T-cell (primary cell): ENCODE data around the gene NOS1. TPM values are rescaled to one million over a fixed set of nuclear protein-coding genes. Genes with fewer than 3 reads are reported as not detected.
"Not testable (repeated sequence)": the region's sequence is repeated elsewhere in the genome, so short reads cannot be mapped to it uniquely, and the experiment has no call there.

Experiments used
- ATAC-seq, 4 experiments: fragments of 200-7000 bp in 3 of 4; fragments of 150-1000 bp in 1 of 4; cut with Tn5 transposase; replicated peaks in 1 of 4; 1 replicate in 3 of 4; 2 replicates in 1 of 4; pipeline ENCODE4 v1.10.0; 2021; ENCODE audit warnings: moderate library complexity in 3 of 4, mild to moderate bottlenecking in 2 of 4, moderate number of reproducible peaks in 1 of 4
- CTCF ChIA-PET, 2 donors: fragments of 300-600 bp; sonication (Branson Sonifier 250); formaldehyde crosslinking; loops; one replicate each; lab custom pipeline; 2022; ENCODE audit warnings: antibody characterized with exemption in 2 of 2; lab: Charles Lee
- POLR2A ChIA-PET, 2 donors: fragments of 300-600 bp; sonication (Branson Sonifier 250); formaldehyde crosslinking; loops; one replicate each; lab custom pipeline; 2022; ENCODE audit warnings: antibody characterized with exemption in 2 of 2; lab: Charles Lee
- DNase-seq, 35 experiments: peaks; one replicate each; pipeline versions ENCODE4 v3.0.0 to v3.0.0-alpha.2; 2013 to 2023
- H3K27ac ChIP-seq: one replicate; pipeline ENCODE4 v1.5.1; 2013; ENCODE audit warnings: low read length
- H3K27me3 ChIP-seq, 2 experiments: replicated peaks in 1 of 2; 1 replicate in 1 of 2; 2 replicates in 1 of 2; pipeline versions ENCODE4 v1.6.1 to v1.7.0; 2013; ENCODE audit warnings: low read length in 1 of 2, mixed read lengths in 1 of 2; ENCODE audit not compliant: control insufficient read depth in 2 of 2, insufficient read depth in 2 of 2; ENCODE audit errors: extremely low read depth in 1 of 2
- H3K36me3 ChIP-seq, 2 donors: 1 replicate in 1 of 2; 2 replicates in 1 of 2; pipeline versions ENCODE4 v1.6.1 to v1.7.0; 2013; ENCODE audit warnings: low read length in 1 of 2; ENCODE audit not compliant: control insufficient read depth in 2 of 2, insufficient read depth in 1 of 2; ENCODE audit errors: extremely low read depth in 1 of 2
- H3K4me1 ChIP-seq, 2 experiments: 1 replicate in 1 of 2; 2 replicates in 1 of 2; pipeline versions ENCODE4 v1.6.1 to v1.7.0; 2013; ENCODE audit warnings: low read length in 2 of 2, mixed read lengths in 1 of 2; ENCODE audit not compliant: insufficient read depth in 2 of 2, control insufficient read depth in 1 of 2; ENCODE audit errors: extremely low read depth in 1 of 2
- H3K4me3 ChIP-seq, 2 donors: 1 replicate in 1 of 2; 2 replicates in 1 of 2; pipeline versions ENCODE4 v1.5.1 to v1.7.0; 2013; ENCODE audit warnings: mild to moderate bottlenecking in 2 of 2, low read length in 1 of 2, moderate library complexity in 1 of 2; ENCODE audit not compliant: control insufficient read depth in 1 of 2; ENCODE audit errors: extremely low read depth in 1 of 2
- H3K9me3 ChIP-seq: 2 replicates; pipeline ENCODE4 v1.7.0; 2013
- H3K27ac Mint-ChIP-seq, 2 donors: one replicate each; pipeline ENCODE4 v1.8.0; 2020 to 2021; ENCODE audit warnings: mild to moderate bottlenecking in 2 of 2, mixed read lengths in 2 of 2
- H3K27me3 Mint-ChIP-seq, 2 donors: one replicate each; pipeline ENCODE4 v1.8.0; 2021 to 2022; ENCODE audit warnings: mixed read lengths in 2 of 2
- H3K36me3 Mint-ChIP-seq: one replicate; pipeline ENCODE4 v1.8.0; 2021; ENCODE audit warnings: mixed read lengths
- H3K4me1 Mint-ChIP-seq, 3 donors: one replicate each; pipeline ENCODE4 v1.8.0; 2020 to 2022; ENCODE audit warnings: mixed read lengths in 3 of 3, mild to moderate bottlenecking in 1 of 3
- H3K4me3 Mint-ChIP-seq, 3 donors: one replicate each; pipeline ENCODE4 v1.8.0; 2020 to 2022; ENCODE audit warnings: mild to moderate bottlenecking in 3 of 3, mixed read lengths in 3 of 3, moderate library complexity in 3 of 3
- H3K9me3 Mint-ChIP-seq, 3 donors: one replicate each; pipeline ENCODE4 v1.8.0; 2020 to 2022; ENCODE audit warnings: mixed read lengths in 3 of 3
- WGBS: methylation state at CpG from one replicate; pipeline ENCODE4 v1.1.5; 2013; ENCODE audit warnings: missing lambda C conversion rate; ENCODE audit not compliant: insufficient coverage; 5-methylcytosine and 5-hydroxymethylcytosine counted together
- total RNA-seq, 35 experiments: library from RNA in 6 of 35; stranded (reverse) in 6 of 35; fragments of 120-200 nt in 1 of 35; gene quantifications; one replicate each; pipeline versions ENCODE4 v1.2.1 to v1.2.4 and lab custom pipeline; 2013 to 2026

Gene NOS1
- total RNA-seq, 5 donors from 2014 or later (not counting 1 experiment from before 2014, with no cell fraction given) = 0.03 TPM; not detected in 4

GRCh38 chr12:117192581-117192980 lies 168.8 kb downstream of the NOS1 start:
- 95% methylated on average over 4 of the region's 9 CpGs for WGBS
- H3K27me3 Mint-ChIP-seq, H3K4me3 Mint-ChIP-seq, ATAC-seq, H3K27ac ChIP-seq, H3K9me3 ChIP-seq, H3K36me3 ChIP-seq, H3K4me3 ChIP-seq, H3K27ac Mint-ChIP-seq, H3K9me3 Mint-ChIP-seq, CTCF ChIA-PET, DNase-seq, H3K27me3 ChIP-seq, H3K36me3 Mint-ChIP-seq: not testable (repeated sequence)
- H3K4me1 Mint-ChIP-seq = peaks cover 24 to 35% (median 27%) of the 10 kb centered on the region in 3 donors
- H3K4me1 ChIP-seq = peaks cover 14 to 19% of the 10 kb centered on the region in 2 experiments
- POLR2A ChIA-PET = interaction anchor here (0.5 to 0.7 kb wide), 2 partner anchors 18 to 96 kb away, joined by 3 read pairs; no protein-coding TSS in a partner anchor

- no peak overlapping the region for H3K4me3 ChIP-seq
- H3K27ac Mint-ChIP-seq = peak overlapping the region in 1 of 2 donors; percentile 17
- no peaks in the 10 kb centered on the region for H3K9me3 ChIP-seq
- no peaks in the 10 kb centered on the region for H3K9me3 Mint-ChIP-seq
- H3K27me3 Mint-ChIP-seq = peaks cover 0 to 5% of the 10 kb centered on the region in 2 donors
- WGBS = 80% methylated on average over 1 of the region's 2 CpGs
- ATAC-seq = no peak
- peaks cover 3% of the 10 kb centered on the region for H3K36me3 Mint-ChIP-seq
- H3K4me1 ChIP-seq = peaks cover 14 to 19% of the 10 kb centered on the region in 2 experiments
- no peak overlapping the region for H3K27ac ChIP-seq
- peaks cover 27 to 38% (median 30%) of the 10 kb centered on the region in 3 donors for H3K4me1 Mint-ChIP-seq
- peak overlapping the region in 2 of 3 donors; percentile 18 to 91 for H3K4me3 Mint-ChIP-seq
- ChIA-PET CTCF (no interaction called here), POLR2A (interaction anchor here in 1 of 2 donors (0.5 kb wide), 1 partner anchor 18 kb away, joined by 3 read pairs; no protein-coding TSS in a partner anchor)
- DNase-seq = no peak
- peaks cover 0 to 3% of the 10 kb centered on the region in 2 experiments for H3K27me3 ChIP-seq
- peaks cover 0 to 4% of the 10 kb centered on the region in 2 donors for H3K36me3 ChIP-seq
Observed at GRCh38 chr12:117192057-117192456, 169.4 kb downstream of the NOS1 start.

- Histone ChIP-seq H3K4me1 (peaks cover 14 to 19% of the 10 kb centered on the region in 2 experiments), H3K27me3 (peaks cover 0 to 3% of the 10 kb centered on the region in 2 experiments), H3K27ac (peak within 1 kb of the TSS; percentile 62), H3K4me3 (peak within 1 kb of the TSS; percentile 78 to 83), H3K9me3 (no peaks in the 10 kb centered on the region), H3K36me3 (peaks cover 0 to 13% of the 10 kb centered on the region in 2 donors)
- Mint-ChIP-seq H3K4me3 (peak within 1 kb of the TSS; percentile 91 to 95 (median 91)), H3K4me1 (peaks cover 32 to 39% (median 33%) of the 10 kb centered on the region in 3 donors), H3K27me3 (peaks cover 0 to 2% of the 10 kb centered on the region in 2 donors), H3K9me3 (no peaks in the 10 kb centered on the region), H3K27ac (peak within 1 kb of the TSS; percentile 88 to 91), H3K36me3 (peaks cover 11% of the 10 kb centered on the region)
- WGBS = under 1% methylated on average over 48 of the region's 59 CpGs
- DNase-seq (peak; percentile 83 to 96 (median 92)), ATAC-seq (peak; percentile 92 to 98 (median 94))
- ChIA-PET POLR2A (interaction anchor here in 1 of 2 donors (0.5 kb wide), 1 partner anchor 8 kb away, joined by 3 read pairs; no protein-coding TSS in a partner anchor), CTCF (no interaction called here)
Observed at GRCh38 chr12:117190210-117190781, 171.1 kb downstream of the NOS1 start, which contains the start of gene FBXO21. Gene FBXO21 (minus strand): TSS chr12:117190470. CDS start chr12:117190456, 14 bp downstream.

GRCh38 chr12:117189725-117190209 lies 171.7 kb downstream of the NOS1 start:
- peaks cover 16% of the 10 kb centered on the region for H3K36me3 Mint-ChIP-seq
- H3K4me1 Mint-ChIP-seq = peaks cover 37 to 44% (median 38%) of the 10 kb centered on the region in 3 donors
- peak overlapping the region; percentile 71 to 83 for H3K4me3 ChIP-seq
- H3K27ac Mint-ChIP-seq = peak overlapping the region; percentile 88 to 91
- ChIA-PET POLR2A (no interaction called here), CTCF (no interaction called here)
- H3K27me3 Mint-ChIP-seq = no peaks in the 10 kb centered on the region
- peaks cover 0 to 18% of the 10 kb centered on the region in 2 donors for H3K36me3 ChIP-seq
- WGBS = under 1% methylated on average over 52 of the region's 52 CpGs
- DNase-seq = peak in 33 of 35 experiments; percentile 12 to 55 (median 37)
- no peaks in the 10 kb centered on the region for H3K9me3 ChIP-seq
- H3K27ac ChIP-seq = no peak overlapping the region
- H3K27me3 ChIP-seq = peaks cover 0 to 3% of the 10 kb centered on the region in 2 experiments
- H3K4me1 ChIP-seq = peaks cover 14 to 19% of the 10 kb centered on the region in 2 experiments
- H3K9me3 Mint-ChIP-seq = no peaks in the 10 kb centered on the region
- peak; percentile 28 to 40 (median 34) for ATAC-seq
- peak overlapping the region; percentile 91 to 95 (median 91) for H3K4me3 Mint-ChIP-seq

- Mint-ChIP-seq H3K4me1 (peaks cover 40 to 44% (median 40%) of the 10 kb centered on the region in 3 donors), H3K36me3 (peaks cover 20% of the 10 kb centered on the region)
Observed at GRCh38 chr12:117188961-117189724, 172.3 kb downstream of the NOS1 start.

More at GRCh38 chr12:117188961-117189724, 172.3 kb downstream of the NOS1 start:
- peaks cover 0 to 24% of the 10 kb centered on the region in 2 donors for H3K36me3 ChIP-seq
- Mint-ChIP-seq H3K4me3 (peak overlapping the region; percentile 91 to 95 (median 91)), H3K27me3 (no peaks in the 10 kb centered on the region), H3K27ac (peak overlapping the region; percentile 88 to 91), H3K9me3 (no peaks in the 10 kb centered on the region)
- ATAC-seq = no peak
- peak in 1 of 35 experiments; percentile 8 for DNase-seq
- no peaks in the 10 kb centered on the region for H3K9me3 ChIP-seq
- H3K4me3 ChIP-seq = peak overlapping the region; percentile 71 to 83
- H3K27ac ChIP-seq = no peak overlapping the region
- peaks cover 0 to 3% of the 10 kb centered on the region in 2 experiments for H3K27me3 ChIP-seq
- ChIA-PET POLR2A (no interaction called here), CTCF (interaction anchor here (0.6 to 0.7 kb wide), 3 partner anchors 74 to 501 kb away, joined by 3 to 6 read pairs (median 5); no protein-coding TSS in a partner anchor)
- WGBS = 60% methylated on average over 4 of the region's 25 CpGs
- peaks cover 14 to 19% of the 10 kb centered on the region in 2 experiments for H3K4me1 ChIP-seq
